Measurements from ENCODE around the gene COA1.
"Not testable (repeated sequence)": the region's sequence is repeated elsewhere in the genome, so short reads cannot be mapped to it uniquely, and the experiment has no call there.

The COA1 gene

DNA sequence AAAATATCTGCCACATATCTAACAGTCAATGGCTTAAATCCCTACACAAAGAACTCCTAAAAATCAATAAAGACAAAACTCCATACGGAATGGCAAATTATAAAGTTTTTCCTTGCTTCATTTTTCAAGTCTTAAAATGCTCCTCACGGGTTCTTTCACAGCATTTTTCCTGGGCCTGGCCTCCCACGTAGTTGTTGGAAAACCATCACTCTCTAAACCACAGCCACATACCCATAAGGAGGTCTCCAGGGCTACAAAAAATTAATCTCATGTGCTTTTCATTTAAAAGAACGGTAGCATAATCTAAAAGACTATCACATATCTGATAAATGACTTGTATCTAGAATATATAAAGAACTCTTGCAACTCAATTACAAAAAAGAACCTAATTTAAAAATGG, 2.9 kb downstream of the COA1 start:
- DNase-seq: no peak

DNA sequence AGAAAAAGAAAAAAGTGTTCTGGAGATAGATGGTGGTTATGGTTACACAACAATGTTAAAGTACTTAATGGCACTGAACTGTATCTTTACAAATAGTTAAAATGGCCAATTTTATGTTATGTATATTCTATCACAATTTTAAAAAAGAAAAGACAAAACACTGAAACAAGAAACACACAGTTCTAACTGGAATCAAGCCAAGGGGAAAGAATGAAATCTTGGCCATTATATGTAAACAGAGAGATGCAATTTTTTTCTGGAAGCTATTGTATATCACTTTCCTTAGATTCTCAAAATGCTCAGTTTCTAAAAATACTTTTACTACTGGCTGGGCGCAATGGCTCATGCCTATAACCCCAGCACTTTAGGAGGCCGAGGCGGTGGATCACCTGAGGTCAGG, 4.1 kb downstream of the COA1 start:
- DNase-seq: no peak

DNA sequence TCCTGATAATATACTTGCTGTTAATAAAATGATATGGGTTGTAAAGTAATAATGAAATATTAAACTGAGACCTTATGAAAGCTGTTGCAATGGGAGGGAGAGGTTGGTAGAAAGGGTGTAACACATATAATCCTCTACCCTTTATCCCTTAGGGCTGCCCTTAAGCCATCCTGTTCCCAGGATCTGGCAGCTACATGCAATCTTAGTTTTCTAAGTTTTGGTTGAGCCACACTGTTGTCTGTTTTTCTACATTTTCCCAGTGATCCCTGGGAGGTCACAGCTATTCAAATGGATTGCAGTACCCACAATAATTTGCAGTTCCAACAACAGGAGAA, 6.3 kb downstream of the COA1 start:
- DNase-seq: no peak

DNA sequence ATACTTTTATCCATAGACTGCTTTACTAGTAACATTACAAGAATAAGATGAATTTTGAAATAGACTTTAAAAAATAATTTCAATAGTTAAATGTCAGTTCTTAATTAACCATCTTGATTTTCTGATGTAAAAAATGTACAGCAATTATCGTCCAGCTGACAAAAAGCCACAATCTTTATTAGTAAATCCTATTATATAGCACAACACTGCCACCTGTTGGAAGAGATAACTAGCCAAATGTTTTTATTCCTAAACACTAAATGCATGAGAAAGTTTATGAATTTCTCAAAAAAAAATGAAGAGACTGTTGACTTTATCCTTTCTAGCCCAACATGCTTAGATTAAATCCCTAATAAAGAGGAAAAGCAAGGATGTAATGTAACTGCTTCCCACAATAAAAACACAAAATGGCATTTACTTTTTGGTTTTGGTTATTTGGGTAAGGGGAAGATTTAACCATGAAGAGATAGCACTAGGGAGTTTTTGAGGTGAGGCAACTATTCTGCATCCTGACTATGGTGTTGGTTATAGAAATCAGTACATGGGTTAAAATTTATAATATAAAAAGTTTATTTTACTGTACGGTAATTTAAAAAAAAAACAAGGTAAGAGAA, 8.0 kb downstream of the COA1 start:
- DNase-seq: peak; percentile 70

DNA sequence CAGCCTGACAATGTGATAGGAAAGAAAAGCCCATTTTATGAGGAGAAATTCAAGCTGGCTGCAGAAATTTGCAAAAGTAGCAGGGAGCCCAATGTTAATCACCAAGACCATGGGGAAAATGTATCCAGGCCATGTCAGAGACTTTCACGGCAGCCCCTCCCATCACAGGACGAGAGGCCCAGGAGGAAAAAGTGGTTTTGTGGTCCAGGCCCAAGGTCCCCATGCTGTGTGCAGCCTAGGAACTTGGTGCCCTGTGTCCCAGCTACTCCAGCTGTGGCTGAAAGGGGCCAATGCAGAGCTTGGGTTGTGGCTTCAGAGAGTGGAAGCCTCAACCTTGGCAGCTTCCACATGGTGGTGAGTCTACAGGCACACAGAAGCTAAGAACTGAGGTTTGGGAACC, 12.7 kb downstream of the COA1 start:
- no peak for DNase-seq

DNA sequence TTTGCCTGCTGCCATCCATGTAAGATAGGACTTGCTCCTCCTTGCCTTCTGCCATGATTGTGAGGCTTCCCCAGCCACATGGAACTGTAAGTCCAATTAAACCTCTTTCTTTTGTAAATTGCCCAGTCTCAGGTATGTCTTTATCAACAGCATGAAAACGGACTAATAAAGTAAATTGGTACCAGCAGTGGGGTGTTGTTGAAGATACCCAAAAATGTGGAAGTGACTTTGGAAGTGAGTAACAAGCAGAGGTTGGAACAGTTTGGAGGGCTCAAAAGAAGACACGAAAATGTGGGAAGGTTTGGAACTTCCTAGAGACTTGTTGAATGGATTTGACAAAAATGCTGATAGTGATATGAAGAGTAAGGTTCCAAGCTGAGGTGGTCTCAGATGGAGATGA, 13.4 kb downstream of the COA1 start:
- not testable (repeated sequence) for DNase-seq

DNA sequence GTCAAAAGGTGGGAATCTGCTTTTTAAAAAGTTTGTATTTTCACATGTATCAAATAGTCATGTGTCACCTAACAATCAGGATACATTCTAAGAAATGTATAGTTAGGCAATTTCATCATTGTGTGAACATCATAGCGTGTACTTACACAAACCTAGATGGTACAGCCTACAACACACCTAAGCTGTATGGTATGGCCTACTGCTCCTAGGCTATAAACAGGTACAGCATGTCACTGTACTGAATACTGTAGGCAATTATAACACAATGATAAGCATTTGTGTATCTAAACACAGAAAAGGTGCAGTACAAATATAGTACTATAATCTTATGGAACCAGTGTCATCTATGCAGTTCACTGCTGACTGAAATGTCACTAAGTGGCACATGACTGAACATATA, 17.8 kb downstream of the COA1 start:
- no peak for DNase-seq

DNA sequence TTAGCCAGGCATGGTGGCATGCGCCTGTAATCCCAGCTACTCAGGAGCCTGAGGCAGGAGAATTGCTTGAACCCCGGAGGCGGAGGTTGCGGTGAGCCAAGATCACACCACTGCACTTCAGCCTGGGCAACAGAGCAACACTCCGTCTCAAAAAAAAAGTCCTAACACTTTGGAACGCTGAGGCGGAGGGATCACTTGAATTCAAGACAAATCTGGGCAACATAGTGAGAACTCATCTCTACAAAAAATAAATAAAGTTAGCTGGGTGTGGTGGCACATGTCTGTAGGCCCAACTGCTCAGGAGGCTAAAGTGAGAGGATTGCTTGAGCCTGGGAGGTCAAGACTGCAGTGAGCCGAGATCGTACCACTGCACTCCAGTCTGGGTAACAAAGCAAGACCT, 21.3 kb downstream of the COA1 start:
- not testable (repeated sequence) for DNase-seq

DNA sequence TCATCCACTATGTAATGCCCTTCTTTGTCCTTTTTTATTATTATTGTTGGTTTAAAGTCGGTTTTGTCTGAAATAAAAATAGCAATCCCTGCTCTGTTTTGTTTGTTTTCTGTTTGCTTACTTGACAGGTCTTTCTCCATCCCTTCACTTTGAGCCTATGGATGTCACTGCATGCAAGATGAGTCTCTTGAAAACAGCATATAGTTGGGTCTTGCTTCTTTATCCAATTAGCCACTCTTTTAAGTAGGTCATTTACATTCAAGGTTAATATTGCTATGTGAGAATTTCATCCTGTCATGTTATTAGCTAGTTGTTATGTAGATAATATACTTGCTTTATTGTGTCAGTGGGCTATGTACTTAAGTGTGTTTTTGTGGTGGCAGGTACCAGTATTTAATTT, 25.8 kb downstream of the COA1 start:
- no peak for DNase-seq

DNA sequence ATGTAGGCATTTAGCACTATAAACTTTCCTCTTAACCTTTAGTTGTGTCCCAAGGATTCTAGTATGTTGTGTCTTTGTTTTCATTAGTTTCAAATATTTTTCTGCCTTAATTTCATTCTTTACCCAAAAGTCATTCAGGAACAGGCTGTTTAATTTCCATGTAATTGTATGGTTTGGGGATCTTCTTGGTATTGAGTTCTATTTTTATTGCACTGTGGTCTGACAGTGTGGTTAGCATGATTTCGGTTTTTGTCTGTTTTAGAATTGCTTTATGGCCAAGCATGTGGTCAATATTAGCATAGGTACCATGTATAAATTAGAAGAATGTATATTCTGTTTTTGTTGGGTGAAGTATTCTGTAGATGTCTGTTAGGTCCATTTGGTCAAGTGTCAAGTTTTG, 26.3 kb downstream of the COA1 start:
- no peak for DNase-seq

DNA sequence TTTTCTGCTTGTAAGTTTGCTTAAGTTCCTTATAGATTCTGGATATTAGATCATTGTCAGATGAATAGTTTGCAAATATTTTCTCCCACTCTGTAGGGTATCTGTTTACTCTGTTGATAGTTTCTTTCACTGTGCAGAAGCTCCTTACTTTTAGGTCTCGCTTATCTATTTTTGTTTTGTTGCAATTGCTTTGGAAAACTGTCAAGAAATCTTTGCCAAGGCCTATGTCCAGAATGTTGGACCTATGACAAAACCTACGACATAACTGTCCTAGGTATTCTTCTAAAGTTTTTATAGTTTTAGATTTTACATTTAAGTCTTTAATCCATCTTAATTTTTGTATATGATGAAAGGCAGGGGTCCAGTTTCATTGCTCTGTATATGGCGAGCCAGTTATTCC, 27.4 kb downstream of the COA1 start:
- no peak for DNase-seq

DNA sequence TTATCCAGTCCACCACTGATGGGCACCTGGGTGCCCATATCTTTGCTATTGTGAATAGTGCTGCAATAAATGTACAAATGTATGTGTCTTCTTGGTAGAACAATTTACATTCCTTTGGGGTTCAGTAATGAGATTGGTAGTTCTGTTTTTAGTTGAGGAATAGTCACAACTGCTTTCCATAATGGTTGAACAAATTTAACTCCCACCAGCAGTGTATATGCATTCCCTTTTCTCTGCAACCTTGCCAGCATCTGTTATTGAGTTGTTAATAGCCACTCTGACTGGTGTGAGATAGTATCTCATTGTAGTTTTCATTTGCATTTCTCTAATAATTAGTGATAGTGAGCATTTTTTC, 27.8 kb downstream of the COA1 start:
- DNase-seq: no peak

DNA sequence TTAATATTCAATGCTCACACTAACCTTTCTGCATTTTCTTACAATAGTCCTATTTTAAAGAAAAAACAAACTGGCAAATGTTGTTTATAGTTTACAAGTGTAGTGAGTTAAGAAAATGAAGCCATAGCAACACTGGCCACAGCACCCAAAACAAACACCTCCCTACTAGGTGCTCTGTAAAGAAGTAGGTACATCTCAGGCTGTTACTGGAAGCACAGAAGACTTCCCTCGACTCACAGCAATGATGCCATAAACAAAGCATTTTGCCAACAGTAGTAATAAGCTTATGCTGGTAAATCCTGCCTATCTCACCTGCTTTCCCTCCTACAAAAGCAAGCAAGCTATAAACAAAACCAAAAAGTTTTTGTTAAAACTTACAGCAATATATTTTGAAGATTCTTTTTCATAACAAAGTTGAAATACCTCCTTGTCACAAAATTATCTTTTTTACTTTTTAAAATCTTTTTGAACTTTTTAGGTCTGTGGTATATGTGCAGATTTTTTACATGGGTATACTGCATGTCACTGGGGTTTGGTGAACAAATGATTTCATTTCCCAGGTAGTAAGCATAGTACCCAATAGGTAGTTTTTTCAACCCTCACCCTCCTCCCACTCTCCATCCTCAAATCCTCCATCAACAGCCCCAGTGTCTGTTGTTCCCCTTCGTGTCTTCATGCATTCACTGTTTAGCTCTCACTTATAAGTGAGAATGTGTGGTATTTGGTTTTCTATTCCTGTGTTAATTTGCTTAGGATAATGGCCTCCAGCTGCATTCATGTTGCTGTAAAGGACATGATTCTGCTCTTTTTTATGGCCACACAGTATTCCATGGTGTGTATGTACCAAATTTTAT, 28.4 kb downstream of the COA1 start:
- no peak for DNase-seq

DNA sequence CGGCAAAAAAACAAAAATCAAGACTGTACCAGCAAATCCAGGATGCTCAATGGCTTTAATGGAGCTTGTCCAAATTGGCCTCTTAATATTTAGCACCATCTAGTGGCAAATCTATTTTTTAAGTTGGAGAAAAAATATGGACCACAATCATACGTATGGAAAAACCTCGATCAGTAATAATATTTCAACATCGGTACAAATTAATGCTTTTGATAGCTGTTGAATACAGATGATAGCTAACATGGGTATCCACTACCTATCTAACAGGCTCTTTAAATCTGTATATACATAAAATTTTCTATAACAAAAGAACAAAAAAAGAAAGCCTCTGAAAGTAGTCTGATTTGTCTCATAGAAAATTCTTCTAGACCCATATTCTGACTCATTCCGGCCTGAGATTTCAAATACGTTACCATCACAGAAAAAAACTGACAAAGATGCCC, 29.2 kb downstream of the COA1 start:
- peak; percentile 51 for DNase-seq

DNA sequence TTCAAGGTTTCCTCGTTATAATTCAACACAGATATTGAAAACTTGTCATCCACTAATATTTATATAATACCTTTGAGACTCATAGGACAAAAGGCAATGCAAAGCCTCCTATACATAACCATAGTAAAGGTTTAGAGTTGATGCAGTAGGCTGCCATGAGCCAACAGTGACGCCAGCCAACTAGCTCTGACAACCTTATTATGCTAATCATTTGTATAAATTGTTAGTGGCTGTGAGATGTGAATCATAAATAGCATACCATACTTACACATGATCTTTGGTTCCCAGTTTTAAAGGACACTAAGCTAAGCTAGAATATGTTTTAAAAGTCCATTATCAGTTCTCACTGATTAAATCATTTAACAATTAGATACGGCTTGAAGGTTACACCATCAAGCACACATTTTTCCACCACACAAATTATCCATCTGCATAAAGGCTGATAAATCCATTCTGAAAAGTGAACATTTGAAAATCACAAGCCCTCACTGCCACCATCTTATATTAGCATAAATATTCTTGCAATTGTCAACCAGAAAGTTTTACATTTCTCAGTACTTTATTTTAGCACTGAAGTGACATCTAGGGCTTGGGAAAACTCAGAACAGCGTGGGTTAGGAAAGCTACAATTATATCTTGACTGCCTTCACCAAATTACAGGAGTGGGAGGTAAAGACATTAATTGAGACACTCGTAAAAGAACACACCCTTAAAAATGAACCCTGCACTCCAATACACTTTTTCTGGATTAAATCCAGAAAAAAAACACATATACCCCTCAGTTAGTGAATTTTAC, 30.7 kb downstream of the COA1 start:
- DNase-seq: no peak

DNA sequence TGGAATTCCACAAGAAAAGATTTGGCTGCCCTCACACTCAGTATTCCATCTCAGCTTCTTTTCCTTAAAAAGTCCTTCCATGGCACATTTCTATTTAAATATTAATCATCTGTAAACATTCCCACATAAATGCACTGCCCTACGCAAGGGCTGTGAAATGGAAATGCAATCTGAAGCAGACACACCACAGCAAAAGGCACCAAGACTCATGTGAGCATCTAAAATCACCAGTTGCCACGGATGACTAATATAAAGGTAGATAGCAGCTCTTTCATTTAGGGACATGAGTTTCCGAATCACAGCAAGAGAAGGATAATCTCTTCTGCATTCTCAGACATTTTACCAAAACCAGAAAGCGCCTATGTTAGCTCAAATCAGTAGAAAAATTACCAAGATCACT, 31.6 kb downstream of the COA1 start:
- no peak for DNase-seq

DNA sequence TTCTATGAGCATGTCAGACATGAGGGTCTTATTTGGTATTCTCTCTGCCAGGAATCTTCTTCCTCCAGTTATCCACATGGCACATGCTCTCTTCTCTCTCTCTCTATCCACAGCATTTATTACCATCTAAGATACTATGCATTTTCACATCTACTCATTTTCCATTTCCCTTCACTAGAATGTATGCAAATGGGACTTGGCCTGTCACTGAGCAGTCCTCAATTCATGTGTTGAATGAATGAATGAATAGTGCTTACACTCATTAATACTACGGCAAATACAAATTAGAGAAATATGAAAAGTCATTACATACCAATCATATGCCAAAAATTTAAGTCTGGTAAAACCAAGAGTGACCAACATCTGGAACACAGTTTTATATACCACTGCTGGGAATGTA, 34.0 kb downstream of the COA1 start:
- no peak for DNase-seq

DNA sequence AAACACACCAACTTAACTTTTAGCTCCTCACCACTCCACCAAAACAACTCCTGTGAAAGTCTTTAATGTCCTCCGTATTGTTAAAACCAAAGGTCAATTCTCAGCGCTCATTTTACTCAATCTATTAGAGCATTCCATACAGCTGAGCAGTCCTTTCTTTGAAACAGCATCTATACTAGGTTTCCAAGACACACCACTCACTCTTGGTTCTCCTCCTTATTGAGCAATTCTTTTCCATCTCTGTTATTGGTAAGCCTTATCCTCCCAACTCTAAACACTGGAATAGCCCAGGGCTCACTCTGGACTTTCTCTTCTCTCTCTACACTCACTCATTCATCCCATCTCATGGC, 34.9 kb downstream of the COA1 start:
- DNase-seq: no peak

DNA sequence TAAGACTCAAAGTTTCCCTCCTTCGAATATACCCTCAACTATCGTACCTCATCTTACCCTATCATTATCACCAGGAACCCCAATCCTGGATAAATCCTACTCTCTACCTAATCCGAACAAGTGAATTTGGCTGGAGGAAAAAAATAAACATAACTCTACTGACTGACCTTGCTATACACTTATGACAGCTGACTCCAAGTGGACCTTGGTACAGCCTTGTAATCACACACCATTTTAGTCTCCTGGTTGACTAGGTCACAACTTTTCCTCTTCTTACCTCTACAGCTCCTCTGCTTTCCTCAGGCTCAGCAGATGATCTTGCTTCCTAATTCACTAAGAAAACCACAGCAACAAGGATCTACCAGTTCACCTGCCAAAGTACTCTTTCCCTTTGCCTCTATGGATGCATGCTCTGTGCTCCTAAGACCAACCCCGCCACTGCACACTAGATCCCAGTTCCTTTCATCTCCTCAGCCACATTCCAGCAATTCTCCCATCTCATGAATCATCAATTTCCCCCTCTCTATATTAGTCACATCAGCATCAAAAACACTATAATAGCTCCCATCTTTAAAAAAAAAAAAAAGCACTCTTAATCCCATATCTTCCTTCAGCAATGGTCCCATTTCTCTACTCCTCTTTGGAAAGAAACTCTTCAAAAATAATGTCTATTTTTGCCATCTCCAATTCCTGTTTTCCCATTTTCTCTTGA, 35.5 kb downstream of the COA1 start:
- DNase-seq: no peak

DNA sequence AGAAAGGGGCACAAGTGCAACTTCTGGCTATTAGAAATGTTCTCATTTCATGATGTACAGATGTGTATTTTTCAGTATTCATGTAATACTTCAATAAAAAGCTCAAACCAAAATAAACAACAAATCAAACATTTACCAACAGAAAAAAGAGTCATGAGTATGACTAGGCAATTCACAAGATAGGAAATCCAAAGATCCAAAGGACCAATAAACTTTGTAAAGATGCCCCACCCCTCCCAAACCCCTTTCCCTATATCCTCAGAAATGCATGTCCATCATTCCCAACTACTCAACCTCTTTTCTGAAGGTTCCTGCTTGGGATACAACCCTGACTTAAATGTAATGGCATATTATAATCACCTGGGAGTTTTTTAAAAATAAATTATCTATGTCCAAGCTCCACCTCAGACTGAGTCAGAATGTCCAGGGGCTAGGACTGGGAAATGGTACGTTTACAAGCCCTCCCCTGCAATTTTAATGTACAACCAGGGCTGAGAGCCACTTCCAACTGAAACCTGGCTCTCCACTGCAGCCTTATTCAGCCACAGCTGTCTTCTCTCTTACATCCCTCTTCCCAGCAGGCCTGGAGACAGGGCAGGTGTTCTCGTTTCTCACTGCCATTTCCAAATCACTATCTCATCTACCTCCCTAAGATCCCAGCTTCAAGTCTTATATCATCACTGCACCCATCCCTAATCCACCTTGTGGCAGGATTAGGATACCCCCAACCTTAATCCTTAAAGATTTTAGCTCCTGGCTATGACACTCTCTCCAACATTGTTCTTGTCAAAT, 36.5 kb downstream of the COA1 start:
- peak; percentile 11 for DNase-seq

DNA sequence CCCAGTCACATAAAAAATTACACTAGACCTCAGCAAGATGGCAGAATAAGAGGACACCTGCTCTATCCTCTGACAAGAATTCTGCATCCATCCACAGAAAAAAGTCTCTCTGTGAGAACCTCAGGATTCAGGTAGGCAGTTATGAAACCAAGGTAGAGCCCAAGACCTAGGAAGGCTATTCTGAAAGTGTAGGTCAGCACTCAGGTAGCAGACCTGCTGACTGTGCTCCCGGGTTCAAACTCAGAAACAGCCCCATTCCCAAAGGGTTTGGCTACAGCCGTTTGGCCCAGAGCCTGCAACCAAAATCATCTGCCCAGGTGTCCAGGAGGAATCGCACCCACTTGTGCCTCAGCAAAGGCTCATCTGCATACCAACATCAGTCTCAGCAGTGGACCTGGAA, 37.7 kb downstream of the COA1 start:
- peak; percentile 93 for DNase-seq

DNA sequence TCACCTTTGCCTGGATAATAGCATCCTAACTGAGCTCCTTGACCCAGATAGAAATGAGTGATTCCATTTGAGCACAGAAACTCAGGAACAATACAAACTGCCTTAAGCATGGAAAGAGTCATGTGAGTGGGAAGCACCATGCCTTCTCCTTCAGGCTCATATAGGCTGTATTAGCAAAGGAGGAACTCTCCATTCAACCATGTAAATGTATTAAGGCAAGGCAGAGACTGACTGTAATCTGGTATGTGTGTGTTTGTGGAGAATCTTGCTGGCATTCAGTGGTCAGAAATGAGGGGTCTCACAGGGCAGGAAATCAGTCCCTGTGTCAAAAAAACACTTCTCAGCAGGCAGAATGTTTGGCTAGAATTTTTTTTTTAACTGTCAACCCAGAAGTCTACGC, 40.2 kb downstream of the COA1 start:
- no peak for DNase-seq

DNA sequence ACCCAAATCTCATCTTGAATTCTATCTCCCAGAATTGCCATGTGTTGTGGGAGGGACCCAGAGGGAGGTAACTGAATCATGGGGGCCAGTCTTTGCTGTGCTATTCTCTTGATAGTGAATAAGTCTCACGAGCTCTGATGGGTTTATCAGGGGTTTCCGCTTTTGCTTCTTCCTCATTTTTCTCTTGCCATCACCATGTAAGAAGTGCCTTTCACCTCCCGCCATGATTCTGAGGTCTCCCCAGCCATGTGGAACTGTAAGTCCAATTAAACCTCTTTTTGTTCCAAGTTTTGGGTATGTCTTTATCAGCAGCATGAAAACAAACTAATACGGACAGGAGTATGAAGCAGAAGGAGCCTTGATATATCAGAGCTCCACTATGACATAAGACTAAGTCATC, 41.5 kb downstream of the COA1 start:
- DNase-seq: not testable (repeated sequence)
